ENCODE data around the gene KDM4D.

DNA sequence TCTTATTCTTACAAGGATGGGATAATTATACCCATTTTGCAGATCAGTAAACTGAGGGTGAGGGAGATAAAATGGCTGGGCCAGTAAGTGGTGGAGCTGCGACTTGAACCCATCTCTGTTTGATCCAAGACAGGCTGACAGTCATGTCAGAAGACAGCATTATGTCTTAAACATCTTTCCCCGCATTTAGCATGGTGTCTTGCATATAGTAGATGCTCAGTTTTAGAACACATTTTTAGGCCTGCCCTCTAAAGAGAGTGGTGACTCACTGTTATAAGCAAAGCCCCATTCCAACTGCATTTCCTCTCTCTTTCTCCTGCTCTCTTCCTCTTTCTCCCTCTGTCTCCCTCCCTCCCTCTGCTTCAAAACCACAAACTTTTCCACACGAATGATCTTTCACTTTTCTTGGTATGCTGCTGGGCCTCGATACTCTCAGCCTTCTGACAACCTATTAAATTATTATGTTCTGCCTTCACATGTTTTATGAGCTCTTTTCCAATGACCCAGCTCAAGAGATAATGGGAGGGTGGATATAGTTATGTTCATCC is 25.4 kb upstream of the KDM4D start:
- TF ChIP-seq RARB (CRISPR knock-in tag; IDR thresholded peaks at IDR 0.05) (no peak), ZNF8 (CRISPR knock-in tag; IDR thresholded peaks at IDR 0.05) (no peak)
- TF ChIP-seq, protein P1, sequence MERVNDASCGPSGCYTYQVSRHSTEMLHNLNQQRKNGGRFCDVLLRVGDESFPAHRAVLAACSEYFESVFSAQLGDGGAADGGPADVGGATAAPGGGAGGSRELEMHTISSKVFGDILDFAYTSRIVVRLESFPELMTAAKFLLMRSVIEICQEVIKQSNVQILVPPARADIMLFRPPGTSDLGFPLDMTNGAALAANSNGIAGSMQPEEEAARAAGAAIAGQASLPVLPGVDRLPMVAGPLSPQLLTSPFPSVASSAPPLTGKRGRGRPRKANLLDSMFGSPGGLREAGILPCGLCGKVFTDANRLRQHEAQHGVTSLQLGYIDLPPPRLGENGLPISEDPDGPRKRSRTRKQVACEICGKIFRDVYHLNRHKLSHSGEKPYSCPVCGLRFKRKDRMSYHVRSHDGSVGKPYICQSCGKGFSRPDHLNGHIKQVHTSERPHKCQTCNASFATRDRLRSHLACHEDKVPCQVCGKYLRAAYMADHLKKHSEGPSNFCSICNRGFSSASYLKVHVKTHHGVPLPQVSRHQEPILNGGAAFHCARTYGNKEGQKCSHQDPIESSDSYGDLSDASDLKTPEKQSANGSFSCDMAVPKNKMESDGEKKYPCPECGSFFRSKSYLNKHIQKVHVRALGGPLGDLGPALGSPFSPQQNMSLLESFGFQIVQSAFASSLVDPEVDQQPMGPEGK (CRISPR knock-in tag; IDR thresholded peaks at IDR 0.05; ENCODE audit: borderline replicate concordance), result no peak

Measured in SK-N-SH treated with all-trans-retinoic acid at 6 μM for 48 hours (cell line).